IPS-18a (cell line): ENCODE results near the gene PSD2.

Source experiments
- H3K27ac ChIP-seq: one replicate; pipeline ENCODE4 v1.5.1; 2013; ENCODE audit warnings: low read length
- H3K27me3 ChIP-seq: one replicate; pipeline ENCODE4 v1.6.1; 2013; ENCODE audit warnings: mild to moderate bottlenecking, low read length; ENCODE audit not compliant: control insufficient read depth, insufficient read depth
- H3K36me3 ChIP-seq: one replicate; pipeline ENCODE4 v1.6.1; 2013; ENCODE audit warnings: low read depth, low read length; ENCODE audit not compliant: control insufficient read depth
- H3K4me1 ChIP-seq: one replicate; pipeline ENCODE4 v1.6.1; 2013; ENCODE audit warnings: low read depth, low read length; ENCODE audit not compliant: control insufficient read depth
- H3K4me3 ChIP-seq: one replicate; pipeline ENCODE4 v1.5.1; 2013; ENCODE audit warnings: low read length
- H3K9ac ChIP-seq: one replicate; pipeline ENCODE4 v1.6.1; 2013; ENCODE audit warnings: mild to moderate bottlenecking, low read length, moderate library complexity
- H3K9me3 ChIP-seq: one replicate; pipeline ENCODE4 v1.6.1; 2013; ENCODE audit warnings: low read depth, low read length; ENCODE audit not compliant: control insufficient read depth

Gene PSD2

DNA sequence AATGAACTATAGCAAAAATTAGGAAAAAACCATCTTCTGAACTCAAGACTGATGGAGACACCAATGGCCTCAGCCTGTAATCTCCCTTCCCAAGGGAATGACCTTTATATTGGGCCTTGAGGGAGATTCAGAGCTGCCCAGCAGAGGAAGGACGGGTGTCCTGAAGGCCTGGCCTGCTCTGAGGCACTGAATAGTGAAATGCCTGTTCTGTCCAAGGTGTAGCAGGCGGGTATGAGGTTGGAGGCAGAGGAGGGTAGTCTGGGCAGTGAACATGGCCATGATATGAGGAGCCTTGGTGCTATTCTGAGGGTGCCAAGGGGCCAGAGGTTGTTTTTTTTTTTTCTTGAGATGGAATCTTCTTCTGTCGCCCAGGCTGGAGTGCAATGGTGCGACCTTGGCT, 25.0 kb downstream of the PSD2 start:
- H3K9ac ChIP-seq: no peak overlapping the region
- no peak overlapping the region for H3K27ac ChIP-seq
- no peaks in the 10 kb centered on the region for H3K36me3 ChIP-seq
- H3K4me3 ChIP-seq: no peak overlapping the region
- H3K9me3 ChIP-seq: no peaks in the 10 kb centered on the region
- no peaks in the 10 kb centered on the region for H3K27me3 ChIP-seq
- no peaks in the 10 kb centered on the region for H3K4me1 ChIP-seq

DNA sequence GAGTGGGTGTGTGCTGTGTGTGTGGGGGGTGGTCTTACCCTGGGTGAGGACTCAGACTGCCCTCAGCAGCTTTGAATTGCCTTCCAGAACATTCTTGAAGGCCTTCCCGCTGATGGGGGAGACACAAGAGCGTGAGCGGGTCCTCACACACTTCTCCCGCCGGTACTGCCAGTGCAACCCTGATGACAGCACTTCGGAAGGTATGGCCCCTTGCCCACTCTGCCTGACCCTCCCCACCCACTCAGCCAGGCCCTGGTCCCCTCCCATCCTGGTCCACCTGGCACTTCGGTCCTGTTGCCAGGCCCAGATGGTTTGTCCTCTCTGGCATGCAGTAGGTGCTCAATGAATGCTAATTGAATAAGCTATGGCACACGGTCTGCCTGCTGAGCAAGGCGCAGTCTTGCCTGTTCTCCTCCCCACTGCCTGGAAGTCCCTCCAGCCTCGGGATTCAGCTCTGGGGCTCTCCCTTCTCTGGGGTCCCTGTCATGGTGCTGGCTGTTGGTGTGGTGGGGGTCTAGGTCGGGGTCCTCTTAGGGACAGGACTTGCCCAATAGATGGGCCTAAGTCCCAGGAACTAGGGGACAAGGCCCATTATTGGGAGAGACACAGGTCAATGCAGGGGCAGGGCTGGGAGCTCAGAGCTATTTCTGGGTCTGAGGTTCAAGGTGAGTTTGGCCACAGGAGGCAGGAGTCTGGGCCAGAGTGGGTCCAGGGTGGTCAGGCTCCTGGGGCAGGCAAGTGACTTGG, 26.4 kb downstream of the PSD2 start:
- H3K27me3 ChIP-seq: no peaks in the 10 kb centered on the region
- H3K27ac ChIP-seq: no peak overlapping the region
- no peaks in the 10 kb centered on the region for H3K4me1 ChIP-seq
- no peak overlapping the region for H3K9ac ChIP-seq
- H3K36me3 ChIP-seq: no peaks in the 10 kb centered on the region
- H3K9me3 ChIP-seq: no peaks in the 10 kb centered on the region
- H3K4me3 ChIP-seq: no peak overlapping the region

DNA sequence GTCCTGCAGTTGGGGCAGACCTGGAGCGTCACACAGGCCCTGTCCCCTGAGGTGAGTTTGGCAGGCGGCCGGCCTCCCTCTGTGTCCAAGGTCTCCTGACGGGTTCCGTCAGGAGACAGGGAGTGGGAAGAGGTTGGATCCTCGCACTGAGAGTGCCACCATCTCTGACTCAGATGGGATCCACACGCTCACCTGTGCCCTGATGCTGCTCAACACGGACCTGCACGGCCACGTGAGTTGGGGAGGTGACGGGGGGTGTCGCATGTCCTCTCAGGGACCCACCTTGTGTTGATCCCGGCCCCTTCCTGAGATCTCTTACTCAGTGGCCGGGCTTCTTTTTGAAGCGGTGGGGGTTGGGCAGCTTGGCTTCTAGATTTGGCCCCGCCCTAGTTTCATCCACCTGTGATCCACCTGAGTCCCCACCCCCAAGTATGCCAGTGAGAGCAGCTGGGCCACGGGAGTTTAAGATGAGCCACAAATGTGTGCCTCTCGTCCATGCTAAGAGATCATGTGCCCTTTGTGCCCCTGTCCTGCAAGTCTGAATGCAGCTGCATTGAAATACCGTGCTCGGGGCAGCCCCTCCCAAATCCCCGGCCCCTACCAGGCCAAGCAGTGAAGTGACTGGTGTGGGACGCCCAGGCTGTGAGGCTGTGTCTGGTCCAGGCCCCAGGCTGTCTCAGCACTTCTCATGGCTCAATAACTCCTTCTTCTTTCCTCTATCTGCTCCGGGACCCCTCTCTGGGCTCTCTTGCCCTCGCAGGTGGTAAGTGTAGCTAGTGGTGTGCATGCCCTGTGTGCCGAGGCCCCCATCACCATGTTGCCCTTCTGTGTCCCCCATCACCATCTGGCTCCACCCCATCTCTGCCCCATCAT, 27.2 kb downstream of the PSD2 start:
- H3K36me3 ChIP-seq: no peaks in the 10 kb centered on the region
- H3K9ac ChIP-seq: no peak overlapping the region
- no peaks in the 10 kb centered on the region for H3K4me1 ChIP-seq
- no peaks in the 10 kb centered on the region for H3K27me3 ChIP-seq
- H3K4me3 ChIP-seq: no peak overlapping the region
- no peak overlapping the region for H3K27ac ChIP-seq
- H3K9me3 ChIP-seq: no peaks in the 10 kb centered on the region

DNA sequence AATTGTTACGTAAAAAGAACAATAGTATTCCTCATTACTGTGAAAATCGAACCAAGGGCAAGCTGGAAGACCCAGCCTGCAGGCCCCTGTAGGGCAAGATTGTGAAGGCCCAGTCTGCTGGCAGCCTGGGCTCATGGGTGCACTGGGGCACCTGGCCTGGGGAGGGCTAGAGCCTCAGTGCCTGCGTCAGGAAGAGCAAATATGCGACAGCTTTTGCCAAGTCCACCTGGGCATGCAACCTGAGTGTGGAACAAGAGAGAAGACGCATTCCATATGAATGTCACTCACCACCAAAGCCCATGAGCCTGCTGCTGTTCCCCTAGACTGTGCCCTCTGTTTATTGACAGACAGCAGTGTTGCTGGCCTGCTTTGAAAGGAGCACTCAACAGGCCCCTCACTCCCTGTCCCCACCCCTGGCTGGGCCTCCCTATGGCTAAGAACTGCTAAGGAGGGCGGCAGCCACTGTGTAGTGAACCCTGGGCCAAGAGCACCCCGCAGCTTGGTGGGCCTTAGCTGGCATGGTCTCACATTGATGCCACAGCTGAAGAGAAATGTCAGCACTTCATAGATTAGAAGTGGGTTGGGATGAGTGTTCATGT, 28.2 kb downstream of the PSD2 start:
- Histone ChIP-seq H3K27ac (no peak overlapping the region), H3K4me1 (no peaks in the 10 kb centered on the region), H3K9ac (no peak overlapping the region), H3K4me3 (no peak overlapping the region), H3K9me3 (no peaks in the 10 kb centered on the region), H3K27me3 (no peaks in the 10 kb centered on the region), H3K36me3 (no peaks in the 10 kb centered on the region)

DNA sequence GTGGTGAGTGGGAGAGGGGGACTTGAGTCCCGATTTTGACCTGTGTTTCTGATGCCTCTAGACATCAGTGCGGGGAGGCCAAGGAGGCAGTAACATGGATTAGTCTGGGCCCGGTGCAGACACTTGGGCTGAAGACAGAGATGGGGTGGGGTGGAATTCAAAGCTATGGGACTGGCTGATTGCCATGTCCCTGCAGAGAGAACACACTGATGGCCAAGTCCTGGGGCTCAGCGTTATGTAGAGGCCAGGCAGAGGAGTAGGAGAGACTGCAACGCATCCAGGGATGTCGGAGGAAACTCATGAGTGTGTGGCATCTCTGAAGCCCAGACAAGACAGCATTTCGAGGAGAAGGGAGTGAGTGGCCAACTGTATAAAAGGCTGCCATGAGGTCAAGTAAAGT, 30.1 kb downstream of the PSD2 start:
- Histone ChIP-seq H3K9me3 (no peaks in the 10 kb centered on the region), H3K4me3 (no peak overlapping the region), H3K27me3 (no peaks in the 10 kb centered on the region), H3K36me3 (no peaks in the 10 kb centered on the region), H3K9ac (no peak overlapping the region), H3K27ac (no peak overlapping the region), H3K4me1 (no peaks in the 10 kb centered on the region)

DNA sequence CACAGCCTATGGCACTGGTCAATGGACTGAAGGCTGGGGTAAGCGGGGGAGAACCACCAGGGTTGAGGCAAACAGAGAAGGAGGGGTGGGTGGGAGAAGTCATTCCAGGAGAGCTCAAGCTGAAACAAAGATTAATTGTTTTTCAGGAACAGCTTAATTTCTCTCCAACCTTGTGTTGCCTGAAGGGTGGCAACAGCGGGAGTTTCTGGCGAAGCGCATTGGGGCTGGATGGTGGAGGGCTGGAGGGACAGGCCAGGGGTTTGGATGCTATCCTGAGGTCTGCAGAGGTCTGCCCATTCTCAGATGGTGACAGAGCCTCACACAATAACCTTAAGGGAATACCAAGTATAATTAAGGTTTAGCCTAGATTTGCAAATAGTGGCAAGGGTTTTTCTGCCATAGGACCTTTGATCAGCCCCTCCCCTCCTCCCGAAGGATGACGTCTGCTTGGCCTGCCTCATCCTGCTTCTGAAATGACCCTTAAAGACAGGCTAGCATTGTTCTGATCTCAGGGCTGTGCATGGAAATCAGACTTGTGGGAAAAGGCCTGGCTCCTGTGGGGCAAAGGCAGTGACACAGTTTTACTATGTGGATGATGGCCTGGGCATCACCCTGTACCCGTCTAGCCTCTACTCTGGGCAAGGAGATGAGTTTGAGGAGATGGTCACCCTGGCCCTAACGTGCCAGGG, 32.7 kb downstream of the PSD2 start:
- no peak overlapping the region for H3K9ac ChIP-seq
- peaks cover 19% of the 10 kb centered on the region for H3K27me3 ChIP-seq
- no peaks in the 10 kb centered on the region for H3K36me3 ChIP-seq
- H3K9me3 ChIP-seq: no peaks in the 10 kb centered on the region
- no peak overlapping the region for H3K4me3 ChIP-seq
- no peak overlapping the region for H3K27ac ChIP-seq
- no peaks in the 10 kb centered on the region for H3K4me1 ChIP-seq

DNA sequence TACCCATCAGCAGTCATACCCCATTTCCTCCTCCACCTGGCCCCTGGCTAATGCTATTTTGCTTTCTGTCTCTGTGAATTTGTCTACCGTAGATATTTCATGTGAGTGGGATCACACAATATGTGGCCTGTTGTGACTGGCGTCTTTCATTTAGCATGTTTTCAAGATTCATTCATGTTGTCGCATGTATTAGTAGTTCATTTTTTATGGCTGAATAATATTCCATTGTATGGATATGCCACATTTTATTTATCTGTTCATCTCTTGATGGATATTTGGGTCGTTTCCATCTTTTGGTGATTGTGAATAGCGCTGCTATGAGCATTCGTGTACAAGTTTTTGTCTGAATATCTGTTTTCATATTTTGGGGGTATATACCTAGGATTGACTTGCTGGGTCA, 33.9 kb downstream of the PSD2 start:
- no peaks in the 10 kb centered on the region for H3K36me3 ChIP-seq
- H3K4me1 ChIP-seq: no peaks in the 10 kb centered on the region
- H3K9ac ChIP-seq: no peak overlapping the region
- peaks cover 22% of the 10 kb centered on the region for H3K27me3 ChIP-seq
- no peaks in the 10 kb centered on the region for H3K9me3 ChIP-seq
- no peak overlapping the region for H3K27ac ChIP-seq
- no peak overlapping the region for H3K4me3 ChIP-seq

DNA sequence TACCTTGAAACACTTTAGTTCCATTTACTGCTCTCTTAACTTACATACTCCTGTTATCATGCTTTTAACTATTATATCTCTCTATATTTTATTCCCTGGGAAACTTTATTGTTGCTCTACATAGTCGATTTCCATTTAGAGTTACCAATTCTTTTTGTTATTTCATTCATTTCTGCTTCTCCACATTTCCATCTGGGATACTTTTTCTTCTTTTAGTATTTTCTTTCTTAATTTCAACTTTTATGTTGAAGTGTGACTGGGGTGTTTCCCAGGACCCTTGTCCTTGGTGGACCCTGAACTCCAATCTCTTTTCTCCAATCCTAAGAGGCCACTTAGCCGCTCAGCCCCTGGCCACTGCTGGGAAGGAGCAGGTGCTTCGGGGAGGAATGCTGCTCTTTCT, 36.0 kb downstream of the PSD2 start:
- Histone ChIP-seq H3K9me3 (no peaks in the 10 kb centered on the region), H3K9ac (no peak overlapping the region), H3K36me3 (no peaks in the 10 kb centered on the region), H3K27me3 (peaks cover 22% of the 10 kb centered on the region), H3K27ac (no peak overlapping the region), H3K4me3 (no peak overlapping the region), H3K4me1 (no peaks in the 10 kb centered on the region)

DNA sequence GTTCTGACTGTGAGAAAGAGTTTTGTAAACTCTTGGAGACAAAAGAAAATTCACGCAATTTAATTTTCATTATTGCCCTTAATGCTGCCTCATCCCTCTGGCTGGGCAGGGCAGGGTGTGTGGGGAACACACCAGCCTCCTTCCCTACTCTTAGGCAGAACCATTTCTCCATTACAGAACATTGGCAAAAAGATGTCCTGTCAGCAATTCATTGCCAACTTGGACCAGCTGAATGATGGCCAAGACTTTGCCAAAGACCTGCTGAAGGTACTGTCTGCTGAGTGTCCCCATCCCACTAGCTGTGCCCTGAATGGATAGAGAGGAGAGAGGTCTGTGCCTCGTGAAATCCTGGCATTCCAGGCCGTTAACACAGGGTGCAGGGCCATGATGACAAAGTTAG, 37.9 kb downstream of the PSD2 start:
- Histone ChIP-seq H3K4me3 (no peak overlapping the region), H3K27me3 (peaks cover 22% of the 10 kb centered on the region)

DNA sequence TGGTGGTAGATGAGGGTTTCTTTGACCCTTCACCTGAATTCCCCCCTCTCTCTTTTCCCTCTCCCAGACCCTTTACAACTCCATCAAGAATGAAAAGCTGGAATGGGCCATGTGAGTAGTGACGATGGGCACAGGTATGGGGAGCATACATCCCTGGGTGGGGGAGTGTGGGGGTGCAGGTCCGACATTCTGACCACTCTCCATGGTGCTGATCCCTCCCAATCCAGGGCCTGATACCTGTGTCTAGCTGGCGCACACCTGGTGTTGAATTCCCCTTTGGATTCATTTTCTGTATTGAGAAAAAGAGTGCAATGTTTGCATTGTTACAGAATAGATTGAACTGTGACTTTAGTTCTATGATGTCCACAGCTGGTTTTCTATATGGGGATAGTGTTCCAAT, 40.0 kb downstream of the PSD2 start:
- Histone ChIP-seq H3K9ac (no peak overlapping the region), H3K4me3 (no peak overlapping the region), H3K36me3 (no peaks in the 10 kb centered on the region), H3K9me3 (no peaks in the 10 kb centered on the region), H3K27ac (no peak overlapping the region), H3K4me1 (no peaks in the 10 kb centered on the region), H3K27me3 (peaks cover 22% of the 10 kb centered on the region)

More for the DNA sequence above, 37.9 kb downstream of the PSD2 start:
- no peak overlapping the region for H3K27ac ChIP-seq
- H3K9me3 ChIP-seq: no peaks in the 10 kb centered on the region
- no peaks in the 10 kb centered on the region for H3K36me3 ChIP-seq
- H3K4me1 ChIP-seq: no peaks in the 10 kb centered on the region
- H3K9ac ChIP-seq: no peak overlapping the region

DNA sequence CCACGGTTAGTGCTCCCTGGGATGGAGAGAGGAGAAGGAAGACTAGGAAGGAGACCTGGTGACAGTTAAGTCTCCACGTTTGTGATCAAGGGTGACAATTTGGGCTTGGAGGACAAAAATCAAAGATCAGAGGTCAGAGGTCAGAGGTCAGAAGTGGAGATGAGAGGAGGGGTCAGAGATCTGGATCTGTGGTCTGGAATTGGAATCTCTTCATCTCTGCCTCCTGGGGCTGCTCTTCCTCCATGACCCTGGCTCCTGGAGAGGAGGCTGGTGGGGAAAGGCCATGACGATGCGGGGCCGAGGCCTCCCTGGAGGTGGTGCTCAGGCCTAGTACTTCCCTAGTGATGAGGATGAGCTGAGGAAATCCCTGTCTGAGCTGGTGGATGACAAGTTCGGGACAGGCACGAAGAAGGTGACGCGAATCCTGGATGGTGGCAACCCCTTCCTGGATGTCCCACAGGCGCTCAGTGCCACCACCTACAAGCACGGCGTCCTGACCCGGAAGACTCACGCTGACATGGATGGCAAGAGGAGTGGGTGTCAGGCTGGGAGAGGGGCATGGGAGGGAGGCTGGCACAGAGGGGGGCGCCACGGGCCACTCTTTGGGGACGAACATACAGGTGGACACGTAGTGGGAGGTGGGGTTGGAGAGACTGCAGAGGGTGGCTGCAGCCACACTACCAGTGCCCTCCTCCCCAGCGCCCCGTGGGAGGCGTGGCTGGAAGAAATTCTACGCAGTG, 41.0 kb downstream of the PSD2 start:
- Histone ChIP-seq H3K9ac (no peak overlapping the region), H3K27me3 (peaks cover 20% of the 10 kb centered on the region), H3K27ac (no peak overlapping the region), H3K4me1 (no peaks in the 10 kb centered on the region), H3K36me3 (no peaks in the 10 kb centered on the region), H3K4me3 (no peak overlapping the region), H3K9me3 (no peaks in the 10 kb centered on the region)
